HG02678 (cell line): ENCODE results near the gene LHX3.

ENCODE experiments used
- ATAC-seq: cut with Tn5 transposase; IDR thresholded peaks from one replicate; pipeline ENCODE4 v1.9.1; 2021; ENCODE audit warnings: mild to moderate bottlenecking, moderate library complexity; ENCODE audit not compliant: unreplicated experiment

LHX3 gene

GRCh38 chr9:136228107-136228875 lies 23.4 kb upstream of the LHX3 start:
- no peak for ATAC-seq

- no peak for ATAC-seq
Observed at GRCh38 chr9:136226680-136227407, 21.9 kb upstream of the LHX3 start.

- ATAC-seq: peak; percentile 54
Observed at GRCh38 chr9:136225748-136226679, 21.1 kb upstream of the LHX3 start.

- peak; percentile 61 for ATAC-seq
Observed at GRCh38 chr9:136225366-136225747, 20.4 kb upstream of the LHX3 start.

GRCh38 chr9:136223871-136224640 lies 19.1 kb upstream of the LHX3 start:
- ATAC-seq: no peak

GRCh38 chr9:136222906-136223285 lies 18.0 kb upstream of the LHX3 start:
- ATAC-seq: no peak

GRCh38 chr9:136222166-136222905 lies 17.4 kb upstream of the LHX3 start:
- ATAC-seq: no peak

- ATAC-seq: no peak
Observed at GRCh38 chr9:136220017-136220729, 15.2 kb upstream of the LHX3 start.

- ATAC-seq: no peak
Observed at GRCh38 chr9:136219276-136219675, 14.3 kb upstream of the LHX3 start.

- no peak for ATAC-seq
Observed at GRCh38 chr9:136218673-136219072, 13.7 kb upstream of the LHX3 start.

- ATAC-seq: no peak
Observed at GRCh38 chr9:136218271-136218670, 13.3 kb upstream of the LHX3 start.

- no peak for ATAC-seq
Observed at GRCh38 chr9:136216541-136217244, 11.8 kb upstream of the LHX3 start.

GRCh38 chr9:136213733-136214132 lies 8.8 kb upstream of the LHX3 start:
- no peak for ATAC-seq

- no peak for ATAC-seq
Observed at GRCh38 chr9:136212345-136212950, 7.5 kb upstream of the LHX3 start.

- ATAC-seq: no peak
Observed at GRCh38 chr9:136211441-136212344, 6.8 kb upstream of the LHX3 start.

GRCh38 chr9:136211006-136211405 lies 6.1 kb upstream of the LHX3 start:
- no peak for ATAC-seq

- no peak for ATAC-seq
Observed at GRCh38 chr9:136210276-136210675, 5.3 kb upstream of the LHX3 start.
